Measurements from ENCODE around the gene BAIAP2. TPM values are rescaled to one million over a fixed set of nuclear protein-coding genes. Genes with fewer than 3 reads are reported as not detected.

Gene BAIAP2
- polyA plus RNA-seq, 3 donors = 8.6 to 17.0 (median 11.2) TPM

DNA sequence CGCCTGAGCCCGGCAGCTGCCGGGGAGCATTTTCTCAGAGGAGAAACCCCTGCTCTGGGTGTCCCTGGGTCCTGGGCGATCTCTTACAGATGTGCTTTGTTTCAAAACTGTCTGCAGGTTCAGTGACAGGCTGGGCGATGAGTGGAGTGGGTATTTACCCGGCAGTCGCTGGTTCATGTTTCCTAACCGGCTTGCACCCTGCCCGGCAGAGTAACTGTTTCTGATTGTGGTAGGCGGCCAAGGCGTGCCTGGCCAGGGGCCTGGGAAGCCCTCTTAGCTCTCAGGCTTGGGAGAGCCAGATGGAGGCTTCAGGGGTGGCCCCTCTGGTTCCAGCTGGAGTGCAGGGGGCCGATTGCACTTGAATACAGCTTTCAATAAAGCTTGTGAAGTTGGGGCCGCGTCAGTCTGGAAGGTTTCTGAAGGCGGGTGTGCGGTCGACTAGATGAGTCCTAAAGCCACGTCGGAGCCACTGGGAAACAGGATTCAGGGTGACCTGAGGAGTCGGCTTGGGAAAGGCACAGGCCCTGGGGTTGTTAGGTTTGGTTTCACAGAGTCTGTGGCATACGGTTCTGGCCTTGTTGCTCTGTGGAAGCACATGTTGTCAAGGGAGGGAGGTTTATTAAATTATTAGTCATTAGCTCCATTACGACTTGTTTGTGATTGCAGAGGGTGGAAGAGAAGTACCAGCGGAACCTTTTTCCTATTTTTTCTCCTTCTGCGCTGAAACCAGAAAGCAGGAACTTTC, 1.4 kb downstream of the BAIAP2 start:
- peaks cover 85% of the 10 kb centered on the region for H4K20me1 ChIP-seq (ENCODE audit: insufficient read depth, low read length)
- H3K4me1 ChIP-seq (ENCODE audit: control insufficient read depth in 1 of 2, insufficient read depth in 2 of 2, low read length in 2 of 2) = peaks cover 44 to 49% of the 10 kb centered on the region in 2 donors
- peak overlapping the region; percentile 85 to 94 for H3K4me3 Mint-ChIP-seq
- peak overlapping the region in 3 of 7 donors; percentile 13 to 52 (median 41) for H3K27ac Mint-ChIP-seq
- no peak overlapping the region for H3K27ac ChIP-seq (ENCODE audit: low read depth in 1 of 2, low read length in 2 of 2)
- intact Hi-C loops (cut with micrococcal nuclease) = loop anchor here in 1 of 2 donors (10.0 kb wide), 1 partner anchor 188 kb away; the partner anchor contains the start of gene CEP131
- peak overlapping the region in 2 of 3 experiments; percentile 31 to 97 for H3K4me3 ChIP-seq (replicated peaks in 1 of 3; ENCODE audit: low read depth in 2 of 3, low read length in 3 of 3)
- H3K36me3 Mint-ChIP-seq = peaks cover 23 to 43% of the 10 kb centered on the region in 2 donors
- 91% methylated on average over 18 of the region's 24 CpGs for WGBS (ENCODE audit: insufficient coverage)
- peak in 1 of 3 donors; percentile 18 for DNase-seq
- peaks cover 0 to 21% of the 10 kb centered on the region in 2 donors for H3K27me3 ChIP-seq (ENCODE audit: control insufficient read depth in 2 of 2, insufficient read depth in 2 of 2, low read length in 2 of 2)
- peak overlapping the region; percentile 49 for H3K9ac ChIP-seq (ENCODE audit: insufficient read depth, low read length, poor library complexity, severe bottlenecking)
- peaks cover 0 to 6% (median 0%) of the 10 kb centered on the region in 7 donors for H3K9me3 Mint-ChIP-seq
- no peaks in the 10 kb centered on the region for H3K9me3 ChIP-seq (replicated peaks in 1 of 2; ENCODE audit: control insufficient read depth in 1 of 2, insufficient read depth in 1 of 2, low read length in 2 of 2)
- TF ChIP-seq, protein P1, sequence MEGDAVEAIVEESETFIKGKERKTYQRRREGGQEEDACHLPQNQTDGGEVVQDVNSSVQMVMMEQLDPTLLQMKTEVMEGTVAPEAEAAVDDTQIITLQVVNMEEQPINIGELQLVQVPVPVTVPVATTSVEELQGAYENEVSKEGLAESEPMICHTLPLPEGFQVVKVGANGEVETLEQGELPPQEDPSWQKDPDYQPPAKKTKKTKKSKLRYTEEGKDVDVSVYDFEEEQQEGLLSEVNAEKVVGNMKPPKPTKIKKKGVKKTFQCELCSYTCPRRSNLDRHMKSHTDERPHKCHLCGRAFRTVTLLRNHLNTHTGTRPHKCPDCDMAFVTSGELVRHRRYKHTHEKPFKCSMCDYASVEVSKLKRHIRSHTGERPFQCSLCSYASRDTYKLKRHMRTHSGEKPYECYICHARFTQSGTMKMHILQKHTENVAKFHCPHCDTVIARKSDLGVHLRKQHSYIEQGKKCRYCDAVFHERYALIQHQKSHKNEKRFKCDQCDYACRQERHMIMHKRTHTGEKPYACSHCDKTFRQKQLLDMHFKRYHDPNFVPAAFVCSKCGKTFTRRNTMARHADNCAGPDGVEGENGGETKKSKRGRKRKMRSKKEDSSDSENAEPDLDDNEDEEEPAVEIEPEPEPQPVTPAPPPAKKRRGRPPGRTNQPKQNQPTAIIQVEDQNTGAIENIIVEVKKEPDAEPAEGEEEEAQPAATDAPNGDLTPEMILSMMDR (IDR thresholded peaks at IDR 0.05) = no peak
- no peaks in the 10 kb centered on the region for H3K36me3 ChIP-seq (replicated peaks in 1 of 2; ENCODE audit: control insufficient read depth in 1 of 2, insufficient read depth in 2 of 2, low read length in 2 of 2)
- H3K79me2 ChIP-seq (ENCODE audit: insufficient read depth, low read length) = peaks cover 29% of the 10 kb centered on the region
- no peak overlapping the region for H2AFZ ChIP-seq (ENCODE audit: insufficient read depth, low read depth, low read length, poor library complexity, severe bottlenecking)
- peaks cover 22 to 41% (median 25%) of the 10 kb centered on the region in 3 donors for H3K27me3 Mint-ChIP-seq (ENCODE audit: low read depth in 3 of 3)
- peaks cover 46% of the 10 kb centered on the region for H3K4me1 Mint-ChIP-seq
- peak overlapping the region; percentile 89 for H3K4me2 ChIP-seq (replicated peaks; ENCODE audit: extremely low read depth, low read length, poor library complexity, severe bottlenecking)

DNA sequence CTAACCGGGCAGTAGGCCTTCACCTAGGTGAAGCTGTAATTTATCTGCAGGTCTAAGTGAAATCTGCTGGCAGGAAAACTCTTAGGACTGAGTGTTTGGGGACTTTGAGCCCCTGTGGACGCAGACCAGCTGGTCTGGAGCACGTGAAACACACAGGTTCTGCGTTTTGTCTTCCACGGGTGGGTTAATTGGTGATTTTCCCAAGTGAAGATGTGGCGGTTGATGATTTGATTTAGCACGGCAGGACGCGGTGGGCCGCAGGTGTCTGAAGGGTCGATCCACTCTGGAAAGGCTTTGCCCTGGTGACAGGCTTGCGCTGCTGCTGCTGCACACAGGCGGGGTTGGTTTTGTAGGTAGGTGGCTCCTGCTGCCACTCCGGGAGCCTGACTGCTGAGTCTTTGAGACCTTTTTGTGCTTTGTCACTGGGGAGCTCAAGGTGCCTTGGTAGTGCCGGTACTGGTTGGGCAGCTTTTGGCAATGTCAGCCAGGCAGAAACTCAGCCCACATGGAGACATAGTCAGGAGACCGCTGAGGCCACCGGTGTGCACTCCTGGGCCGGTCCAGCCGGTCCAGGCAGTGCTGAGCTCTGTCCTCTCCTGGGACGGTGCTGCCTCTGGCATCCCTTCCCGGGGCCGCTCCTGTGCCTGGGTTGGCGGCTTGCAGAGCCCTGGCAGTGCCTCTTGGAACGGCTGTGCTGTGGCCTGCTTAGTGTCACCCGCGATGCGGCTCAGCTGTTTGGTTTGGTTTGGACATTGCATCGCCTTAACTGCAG, 2.3 kb downstream of the BAIAP2 start:
- Mint-ChIP-seq H3K27me3 (ENCODE audit: low read depth in 3 of 3) (peaks cover 22 to 39% (median 25%) of the 10 kb centered on the region in 3 donors), H3K27ac (peak overlapping the region in 1 of 7 donors; percentile 68), H3K36me3 (peaks cover 17 to 34% of the 10 kb centered on the region in 2 donors), H3K4me3 (peak overlapping the region; percentile 85 to 94), H3K4me1 (peaks cover 38% of the 10 kb centered on the region), H3K9me3 (peaks cover 0 to 6% (median 0%) of the 10 kb centered on the region in 7 donors)
- H3K9ac ChIP-seq (ENCODE audit: insufficient read depth, low read length, poor library complexity, severe bottlenecking) = no peak overlapping the region
- no peak overlapping the region for H3K4me3 ChIP-seq (replicated peaks in 1 of 3; ENCODE audit: low read depth in 2 of 3, low read length in 3 of 3)
- H3K9me3 ChIP-seq (replicated peaks in 1 of 2; ENCODE audit: control insufficient read depth in 1 of 2, insufficient read depth in 1 of 2, low read length in 2 of 2) = no peaks in the 10 kb centered on the region
- TF ChIP-seq, protein P1 (IDR thresholded peaks at IDR 0.05) = no peak
- intact Hi-C loops (cut with micrococcal nuclease) = loop anchor here in 1 of 2 donors (10.0 kb wide), 1 partner anchor 188 kb away; the partner anchor contains the start of gene CEP131
- DNase-seq = no peak
- peaks cover 36 to 41% of the 10 kb centered on the region in 2 donors for H3K4me1 ChIP-seq (ENCODE audit: control insufficient read depth in 1 of 2, insufficient read depth in 2 of 2, low read length in 2 of 2)
- peaks cover 0 to 21% of the 10 kb centered on the region in 2 donors for H3K27me3 ChIP-seq (ENCODE audit: control insufficient read depth in 2 of 2, insufficient read depth in 2 of 2, low read length in 2 of 2)
- H3K4me2 ChIP-seq (replicated peaks; ENCODE audit: extremely low read depth, low read length, poor library complexity, severe bottlenecking) = peak overlapping the region; percentile 89
- no peaks in the 10 kb centered on the region for H3K36me3 ChIP-seq (replicated peaks in 1 of 2; ENCODE audit: control insufficient read depth in 1 of 2, insufficient read depth in 2 of 2, low read length in 2 of 2)
- 86% methylated on average over 27 of the region's 28 CpGs for WGBS (ENCODE audit: insufficient coverage)
- H4K20me1 ChIP-seq (ENCODE audit: insufficient read depth, low read length) = peaks cover 79% of the 10 kb centered on the region
- H3K27ac ChIP-seq (ENCODE audit: low read depth in 1 of 2, low read length in 2 of 2) = no peak overlapping the region
- no peak overlapping the region for H2AFZ ChIP-seq (ENCODE audit: insufficient read depth, low read depth, low read length, poor library complexity, severe bottlenecking)
- peaks cover 27% of the 10 kb centered on the region for H3K79me2 ChIP-seq (ENCODE audit: insufficient read depth, low read length)
